Vagina (tissue), 2 donors: ENCODE measurements around the gene FOXO6.
A peak's percentile ranks its signal among the peaks of the same experiment; 100 is the strongest.

Source experiments
- POLR2A ChIP-seq, 2 donors: fragments of 450-650 bp; IDR thresholded peaks; one replicate each; pipeline ENCODE4 v1.6.1; 2017; ENCODE audit warnings: antibody characterized with exemption in 2 of 2, mild to moderate bottlenecking in 2 of 2, moderate library complexity in 2 of 2
- TF ChIP-seq, protein P1 (sequence below), 3 experiments: fragments of 450-650 bp in 2 of 3; fragments of 200-600 bp in 1 of 3; sonication (generic) in 1 of 3; IDR thresholded peaks; one replicate each; pipeline ENCODE4 v1.5.1; 2017 to 2019; ENCODE audit warnings: antibody characterized with exemption in 3 of 3, mild to moderate bottlenecking in 2 of 3, moderate library complexity in 2 of 3

- TF ChIP-seq, protein P1, sequence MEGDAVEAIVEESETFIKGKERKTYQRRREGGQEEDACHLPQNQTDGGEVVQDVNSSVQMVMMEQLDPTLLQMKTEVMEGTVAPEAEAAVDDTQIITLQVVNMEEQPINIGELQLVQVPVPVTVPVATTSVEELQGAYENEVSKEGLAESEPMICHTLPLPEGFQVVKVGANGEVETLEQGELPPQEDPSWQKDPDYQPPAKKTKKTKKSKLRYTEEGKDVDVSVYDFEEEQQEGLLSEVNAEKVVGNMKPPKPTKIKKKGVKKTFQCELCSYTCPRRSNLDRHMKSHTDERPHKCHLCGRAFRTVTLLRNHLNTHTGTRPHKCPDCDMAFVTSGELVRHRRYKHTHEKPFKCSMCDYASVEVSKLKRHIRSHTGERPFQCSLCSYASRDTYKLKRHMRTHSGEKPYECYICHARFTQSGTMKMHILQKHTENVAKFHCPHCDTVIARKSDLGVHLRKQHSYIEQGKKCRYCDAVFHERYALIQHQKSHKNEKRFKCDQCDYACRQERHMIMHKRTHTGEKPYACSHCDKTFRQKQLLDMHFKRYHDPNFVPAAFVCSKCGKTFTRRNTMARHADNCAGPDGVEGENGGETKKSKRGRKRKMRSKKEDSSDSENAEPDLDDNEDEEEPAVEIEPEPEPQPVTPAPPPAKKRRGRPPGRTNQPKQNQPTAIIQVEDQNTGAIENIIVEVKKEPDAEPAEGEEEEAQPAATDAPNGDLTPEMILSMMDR (IDR thresholded peaks at IDR 0.05) = peak; percentile 72 to 85 (median 79)
- TF ChIP-seq POLR2A (IDR thresholded peaks at IDR 0.05) = no peak
Observed at GRCh38 chr1:41416552-41417334, 55.5 kb downstream of the FOXO6 start.
